ENCODE measurements around the gene HOXD3. TPM values are rescaled to one million over a fixed set of nuclear protein-coding genes. Genes with fewer than 3 reads are reported as not detected.

HOXD3 gene
- total and polyA plus RNA-seq, 4 donors = not detected

- H3K27me3 ChIP-seq (ENCODE audit: control insufficient read depth in 4 of 4, insufficient read depth in 4 of 4, low read length in 3 of 4) = peaks cover 21 to 48% (median 35%) of the 10 kb centered on the region in 4 donors
- peaks cover 0 to 7% (median under 1%) of the 10 kb centered on the region in 4 donors for H3K9me3 ChIP-seq (ENCODE audit: control insufficient read depth in 4 of 4, low read length in 3 of 4)
- no peak overlapping the region for H3K27ac ChIP-seq (ENCODE audit: low read depth in 1 of 2, low read length in 2 of 2)
- no peak overlapping the region for H3K9ac ChIP-seq (ENCODE audit: low read depth in 1 of 2, low read length in 2 of 2)
- H3K4me1 ChIP-seq (ENCODE audit: control insufficient read depth in 4 of 4, insufficient read depth in 4 of 4, low read length in 3 of 4) = peaks cover 4 to 10% (median 9%) of the 10 kb centered on the region in 4 donors
- 15% methylated on average over 53 of the region's 53 CpGs for WGBS
- H3K36me3 ChIP-seq (ENCODE audit: control insufficient read depth in 4 of 4, insufficient read depth in 3 of 4, low read depth in 1 of 4, low read length in 3 of 4) = no peaks in the 10 kb centered on the region
- TF ChIP-seq NR2F2 (IDR thresholded peaks at IDR 0.05) = no peak
- TF ChIP-seq TAF1 (conservative IDR thresholded peaks at IDR 0.05) = no peak
- no peak for TF ChIP-seq ZBTB33 (IDR thresholded peaks at IDR 0.05)
- no peak for TF ChIP-seq GABPA (IDR thresholded peaks at IDR 0.05 in 1 of 2, conservative IDR thresholded peaks at IDR 0.05 in 1 of 2)
- TF ChIP-seq JUND (IDR thresholded peaks at IDR 0.05) = no peak
- no peak for TF ChIP-seq HNF4A (conservative IDR thresholded peaks at IDR 0.05)
- TF ChIP-seq FOXA1 (IDR thresholded peaks at IDR 0.05) = no peak
- TF ChIP-seq CTCF (IDR thresholded peaks at IDR 0.05; ENCODE audit: low read depth, low read length, missing input control) = no peak
- TF ChIP-seq REST (IDR thresholded peaks at IDR 0.05) = no peak
- no peak for TF ChIP-seq EGR1 (IDR thresholded peaks at IDR 0.05; ENCODE audit: low read depth in 2 of 2)
- TF ChIP-seq FOXA2 (IDR thresholded peaks at IDR 0.05) = no peak
- no peak for TF ChIP-seq HNF4G (IDR thresholded peaks at IDR 0.05)
- no peak for TF ChIP-seq YY1 (IDR thresholded peaks at IDR 0.05)
- no peak for TF ChIP-seq SP1 (IDR thresholded peaks at IDR 0.05)
- no peak for TF ChIP-seq RAD21 (IDR thresholded peaks at IDR 0.05)
- no peak for TF ChIP-seq ATF3 (IDR thresholded peaks at IDR 0.05)
- no peak for TF ChIP-seq MAX (IDR thresholded peaks at IDR 0.05)
- TF ChIP-seq RXRA (IDR thresholded peaks at IDR 0.05) = no peak
- no peak for DNase-seq (ENCODE audit: low spot score)
- H3K4me3 ChIP-seq (ENCODE audit: low read depth in 1 of 3, low read length in 3 of 3) = no peak overlapping the region
These were observed 35.7 kb upstream of the HOXD3 start for GRCh38 chr2:176121190-176122051.

Data from liver (tissue), 9 donors.